GM23248 (cell line): ENCODE measurements around the gene C17orf78.
"Not testable (repeated sequence)": the region's sequence is repeated elsewhere in the genome, so short reads cannot be mapped to it uniquely, and the experiment has no call there.

ENCODE experiments used
- EZH2 ChIP-seq: fragments of 200-600 bp; sonication (generic); IDR thresholded peaks from 2 replicates; pipeline ENCODE4 v1.6.1; 2018; ENCODE audit warnings: antibody characterized with exemption, mild to moderate bottlenecking; ENCODE audit not compliant: insufficient read depth, poor library complexity, severe bottlenecking
- EZH2phosphoT487 ChIP-seq: fragments of 200-600 bp; sonication (generic); IDR thresholded peaks from 2 replicates; pipeline ENCODE4 v1.6.1; 2018; ENCODE audit warnings: antibody characterized with exemption, moderate library complexity, mild to moderate bottlenecking, low read depth; ENCODE audit not compliant: insufficient read depth

DNA sequence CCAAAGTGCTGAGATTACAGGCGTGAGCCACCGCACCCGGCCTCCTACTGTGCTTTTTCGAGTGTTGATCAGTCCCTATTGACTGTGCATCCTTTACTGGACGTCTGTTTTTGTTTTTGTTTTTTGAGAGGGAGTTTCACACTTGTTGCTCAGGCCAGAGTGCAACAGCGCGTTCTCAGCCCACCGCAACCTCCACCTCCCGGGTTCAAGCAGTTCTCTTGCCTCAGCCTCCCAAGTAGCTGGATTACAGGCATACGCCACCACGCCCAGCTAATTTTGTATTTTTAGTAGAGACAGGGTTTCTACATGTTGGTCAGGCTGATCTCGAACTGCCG lies 32.3 kb downstream of the C17orf78 start:
- TF ChIP-seq EZH2, EZH2phosphoT487: not testable (repeated sequence)
